G401.6 (cell line): ENCODE measurements around the gene LRRC4C.

Source experiments
- FAIRE-seq: peaks from 2 replicates; lab custom pipeline; 2012; peaks lifted over from hg19 to GRCh38; lab: Jason Lieb, UNC

LRRC4C gene

GRCh38 chr11:40354121-40354520 is 1105.3 kb downstream of the LRRC4C start:
- FAIRE-seq = no peak

GRCh38 chr11:40340911-40341310 is 1118.5 kb downstream of the LRRC4C start:
- no peak for FAIRE-seq

- FAIRE-seq = no peak
Measured at GRCh38 chr11:40338739-40339138, 1120.7 kb downstream of the LRRC4C start.

GRCh38 chr11:40338062-40338461 is 1121.4 kb downstream of the LRRC4C start:
- no peak for FAIRE-seq

- no peak for FAIRE-seq
Measured at GRCh38 chr11:40337118-40337517, 1122.3 kb downstream of the LRRC4C start.

- no peak for FAIRE-seq
Measured at GRCh38 chr11:40328890-40329614, 1130.4 kb downstream of the LRRC4C start.

- FAIRE-seq = no peak
Measured at GRCh38 chr11:40323241-40323640, 1136.2 kb downstream of the LRRC4C start.

GRCh38 chr11:40321537-40321936 is 1137.9 kb downstream of the LRRC4C start:
- no peak for FAIRE-seq

GRCh38 chr11:40316171-40316570 is 1143.3 kb downstream of the LRRC4C start:
- FAIRE-seq = no peak

- FAIRE-seq = peak; percentile 49
Measured at GRCh38 chr11:40315122-40315521, 1144.3 kb downstream of the LRRC4C start.

- no peak for FAIRE-seq
Measured at GRCh38 chr11:40314327-40314726, 1145.1 kb downstream of the LRRC4C start.

- FAIRE-seq = no peak
Measured at GRCh38 chr11:40306938-40307548, 1152.4 kb downstream of the LRRC4C start.

- no peak for FAIRE-seq
Measured at GRCh38 chr11:40302669-40303068, 1156.8 kb downstream of the LRRC4C start.

- no peak for FAIRE-seq
Measured at GRCh38 chr11:40295466-40295865, 1164.0 kb downstream of the LRRC4C start.

GRCh38 chr11:40294741-40295140 is 1164.7 kb downstream of the LRRC4C start:
- FAIRE-seq = no peak

- FAIRE-seq = no peak
Measured at GRCh38 chr11:40294349-40294735, 1165.1 kb downstream of the LRRC4C start.

GRCh38 chr11:40293655-40294348 is 1165.7 kb downstream of the LRRC4C start:
- FAIRE-seq = no peak

- FAIRE-seq = no peak
Measured at GRCh38 chr11:40292721-40293508, 1166.5 kb downstream of the LRRC4C start.

GRCh38 chr11:40291741-40292140 is 1167.7 kb downstream of the LRRC4C start:
- no peak for FAIRE-seq

- no peak for FAIRE-seq
Measured at GRCh38 chr11:40291329-40291728, 1168.1 kb downstream of the LRRC4C start.

- FAIRE-seq = no peak
Measured at GRCh38 chr11:40290171-40290631, 1169.3 kb downstream of the LRRC4C start.

GRCh38 chr11:40289370-40289769 is 1170.1 kb downstream of the LRRC4C start:
- no peak for FAIRE-seq
